ENCODE results near the gene PHLDB2. TPM values are rescaled to one million over a fixed set of nuclear protein-coding genes. Genes with fewer than 3 reads are reported as not detected.

Gene PHLDB2
- total RNA-seq, 1 experiment from 2014 or later = 13.2 TPM

DNA sequence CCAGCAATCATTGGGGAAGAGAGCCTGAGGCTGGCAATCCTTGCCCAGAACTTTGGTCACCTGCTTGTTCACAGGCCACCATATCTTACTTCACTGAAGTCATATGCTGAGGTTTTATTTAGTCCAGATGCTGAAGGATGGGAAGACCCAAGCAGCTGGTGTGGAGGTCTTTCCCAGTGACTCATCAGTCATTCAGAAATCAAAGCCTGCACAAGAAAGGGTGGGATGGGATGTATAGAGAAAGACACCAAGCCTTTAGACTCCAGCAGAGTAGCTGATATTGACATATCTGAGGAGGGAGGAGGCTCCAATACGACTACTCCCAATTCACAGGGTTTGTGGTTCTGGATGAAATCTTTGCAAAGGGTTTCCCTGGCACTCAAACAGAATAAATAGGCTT, 13.0 kb upstream of the PHLDB2 start:
- Histone ChIP-seq H3K9ac (ENCODE audit: extremely low read depth, insufficient read length, low read length) (no peak overlapping the region), H2AFZ (ENCODE audit: low read length) (no peak overlapping the region), H3K23ac (ENCODE audit: insufficient read length, low read depth, low read length) (no peak overlapping the region), H3K27ac (ENCODE audit: insufficient read length, low read depth, low read length) (no peak overlapping the region), H4K91ac (ENCODE audit: insufficient read length, low read depth, low read length) (no peak overlapping the region), H3K79me1 (ENCODE audit: insufficient read depth, low read depth, low read length, poor library complexity, severe bottlenecking) (no peaks in the 10 kb centered on the region), H2BK120ac (ENCODE audit: low read depth, low read length, poor library complexity, severe bottlenecking) (no peak overlapping the region), H4K20me1 (ENCODE audit: control insufficient read depth, insufficient read depth, insufficient read length) (no peaks in the 10 kb centered on the region), H3K4me2 (ENCODE audit: insufficient read depth, insufficient read length, low read length) (no peak overlapping the region), H3K56ac (ENCODE audit: insufficient read length, low read depth, low read length) (no peak overlapping the region), H3T11ph (ENCODE audit: low read length) (no peak overlapping the region), H3K79me2 (ENCODE audit: insufficient read depth, low read length) (no peaks in the 10 kb centered on the region), H2BK20ac (ENCODE audit: low read depth, low read length, poor library complexity, severe bottlenecking) (no peak overlapping the region), H2BK5ac (ENCODE audit: insufficient read length, low read length) (no peak overlapping the region), H4K8ac (replicated peaks; ENCODE audit: insufficient read length, low read depth, low read length) (no peak overlapping the region), H3K27me3 (ENCODE audit: insufficient read depth, low read length) (no peaks in the 10 kb centered on the region), H3K4ac (ENCODE audit: low read depth, low read length) (no peak overlapping the region), H2BK12ac (ENCODE audit: insufficient read length, low read depth, low read length) (no peak overlapping the region), H2BK15ac (ENCODE audit: low read depth, low read length) (no peak overlapping the region), H3K23me2 (ENCODE audit: insufficient read length, low read depth, low read length, poor library complexity, severe bottlenecking) (no peaks in the 10 kb centered on the region), H2AK5ac (ENCODE audit: insufficient read length, low read length) (no peak overlapping the region), H3K14ac (ENCODE audit: insufficient read depth, low read length) (no peak overlapping the region), H3K9me3 (ENCODE audit: control insufficient read depth, low read depth, low read length) (no peaks in the 10 kb centered on the region), H4K5ac (ENCODE audit: insufficient read length, low read depth, low read length) (no peak overlapping the region), H3K4me1 (ENCODE audit: insufficient read depth, low read length) (no peaks in the 10 kb centered on the region), H3K18ac (ENCODE audit: insufficient read length, low read depth, low read length) (no peak overlapping the region)
- H3K4me1 Mint-ChIP-seq = 0 out of 4 replicates have a peak, but pooled peaks cover 0 to 5% of the 10 kb centered on the region in 2 experiments
- H3K9me3 Mint-ChIP-seq = no peaks in the 10 kb centered on the region
- H3K27me3 Mint-ChIP-seq (ENCODE audit: low read depth) = peaks cover 10% of the 10 kb centered on the region
- DNase-seq = no peak
- H3K36me3 Mint-ChIP-seq (ENCODE audit: insufficient read depth in 1 of 3, low read depth in 3 of 3) = no peaks in the 10 kb centered on the region
- no peak overlapping the region for H3K4me3 Mint-ChIP-seq
- TF ChIP-seq, protein P1, sequence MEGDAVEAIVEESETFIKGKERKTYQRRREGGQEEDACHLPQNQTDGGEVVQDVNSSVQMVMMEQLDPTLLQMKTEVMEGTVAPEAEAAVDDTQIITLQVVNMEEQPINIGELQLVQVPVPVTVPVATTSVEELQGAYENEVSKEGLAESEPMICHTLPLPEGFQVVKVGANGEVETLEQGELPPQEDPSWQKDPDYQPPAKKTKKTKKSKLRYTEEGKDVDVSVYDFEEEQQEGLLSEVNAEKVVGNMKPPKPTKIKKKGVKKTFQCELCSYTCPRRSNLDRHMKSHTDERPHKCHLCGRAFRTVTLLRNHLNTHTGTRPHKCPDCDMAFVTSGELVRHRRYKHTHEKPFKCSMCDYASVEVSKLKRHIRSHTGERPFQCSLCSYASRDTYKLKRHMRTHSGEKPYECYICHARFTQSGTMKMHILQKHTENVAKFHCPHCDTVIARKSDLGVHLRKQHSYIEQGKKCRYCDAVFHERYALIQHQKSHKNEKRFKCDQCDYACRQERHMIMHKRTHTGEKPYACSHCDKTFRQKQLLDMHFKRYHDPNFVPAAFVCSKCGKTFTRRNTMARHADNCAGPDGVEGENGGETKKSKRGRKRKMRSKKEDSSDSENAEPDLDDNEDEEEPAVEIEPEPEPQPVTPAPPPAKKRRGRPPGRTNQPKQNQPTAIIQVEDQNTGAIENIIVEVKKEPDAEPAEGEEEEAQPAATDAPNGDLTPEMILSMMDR (conservative IDR thresholded peaks at IDR 0.05) = no peak
- H3K27ac Mint-ChIP-seq = no peak overlapping the region
- no CpG with 5 or more reads among the region's 1 CpG for WGBS (ENCODE audit: extremely low coverage, insufficient read length, low lambda C conversion rate)

Measured in H9 (cell line).